Breast epithelium (tissue), 3 donors: ENCODE data around the gene SORBS2.

Source experiments
- POLR2AphosphoS5 ChIP-seq, 3 donors: sonication (generic); formaldehyde crosslinking; IDR thresholded peaks; one replicate each; pipeline ENCODE4 v1.6.1; 2017; ENCODE audit warnings: antibody characterized with exemption in 3 of 3
- TF ChIP-seq, protein P1 (sequence below), 3 donors: fragments of 450-650 bp; IDR thresholded peaks; one replicate each; pipeline ENCODE4 v1.5.1; 2016 to 2017; ENCODE audit warnings: antibody characterized with exemption in 3 of 3, mild to moderate bottlenecking in 3 of 3, moderate library complexity in 3 of 3

DNA sequence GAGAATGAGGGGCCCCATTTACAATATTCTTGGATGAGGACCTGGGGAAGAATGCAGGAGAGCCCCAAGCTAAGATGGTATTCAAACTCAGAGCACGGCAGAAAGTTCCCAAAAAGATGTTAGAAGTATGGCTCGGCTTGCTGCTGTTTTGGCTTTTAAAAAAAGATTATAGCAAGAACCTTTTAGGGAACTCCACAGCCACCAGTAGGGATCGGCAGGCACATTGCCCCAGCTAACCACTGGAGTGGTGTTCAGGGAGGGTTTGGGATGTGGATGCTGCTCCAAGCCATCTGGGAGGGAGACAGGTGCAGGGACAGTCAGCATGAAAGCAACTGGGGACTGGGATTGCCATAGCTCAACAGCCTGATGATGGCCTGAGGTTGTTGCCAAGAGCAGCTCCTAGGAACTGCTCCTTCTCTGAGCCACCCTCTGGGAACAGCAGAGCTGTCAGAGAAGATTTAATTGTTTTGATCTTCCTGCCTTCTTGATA lies 63.0 kb downstream of the SORBS2 start:
- TF ChIP-seq, protein P1, sequence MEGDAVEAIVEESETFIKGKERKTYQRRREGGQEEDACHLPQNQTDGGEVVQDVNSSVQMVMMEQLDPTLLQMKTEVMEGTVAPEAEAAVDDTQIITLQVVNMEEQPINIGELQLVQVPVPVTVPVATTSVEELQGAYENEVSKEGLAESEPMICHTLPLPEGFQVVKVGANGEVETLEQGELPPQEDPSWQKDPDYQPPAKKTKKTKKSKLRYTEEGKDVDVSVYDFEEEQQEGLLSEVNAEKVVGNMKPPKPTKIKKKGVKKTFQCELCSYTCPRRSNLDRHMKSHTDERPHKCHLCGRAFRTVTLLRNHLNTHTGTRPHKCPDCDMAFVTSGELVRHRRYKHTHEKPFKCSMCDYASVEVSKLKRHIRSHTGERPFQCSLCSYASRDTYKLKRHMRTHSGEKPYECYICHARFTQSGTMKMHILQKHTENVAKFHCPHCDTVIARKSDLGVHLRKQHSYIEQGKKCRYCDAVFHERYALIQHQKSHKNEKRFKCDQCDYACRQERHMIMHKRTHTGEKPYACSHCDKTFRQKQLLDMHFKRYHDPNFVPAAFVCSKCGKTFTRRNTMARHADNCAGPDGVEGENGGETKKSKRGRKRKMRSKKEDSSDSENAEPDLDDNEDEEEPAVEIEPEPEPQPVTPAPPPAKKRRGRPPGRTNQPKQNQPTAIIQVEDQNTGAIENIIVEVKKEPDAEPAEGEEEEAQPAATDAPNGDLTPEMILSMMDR (IDR thresholded peaks at IDR 0.05), result no peak
- TF ChIP-seq POLR2AphosphoS5 (IDR thresholded peaks at IDR 0.05), result no peak
